A673 (cell line): ENCODE data around the gene TSHR.

ENCODE experiments used
- CTCF ChIP-seq: fragments of 300-800, 200-600 bp; sonication (generic); conservative IDR thresholded peaks from 2 replicates; pipeline ENCODE4 v1.5.1; 2017; ENCODE audit warnings: low read depth, mild to moderate bottlenecking, antibody characterized with exemption, low read length, moderate library complexity, mixed read lengths
- EZH2 ChIP-seq: fragments of 200-600 bp; sonication (generic); IDR thresholded peaks from 2 replicates; pipeline ENCODE4 v1.6.1; 2017; ENCODE audit warnings: borderline replicate concordance, low read depth, mild to moderate bottlenecking, mixed read lengths, antibody characterized with exemption, low read length; ENCODE audit not compliant: poor library complexity, severe bottlenecking

GRCh38 chr14:81192594-81192993 lies 237.2 kb downstream of the TSHR start:
- TF ChIP-seq CTCF (no peak), EZH2 (no peak)
